ENCODE measurements around the gene TTLL7.

The TTLL7 gene

DNA sequence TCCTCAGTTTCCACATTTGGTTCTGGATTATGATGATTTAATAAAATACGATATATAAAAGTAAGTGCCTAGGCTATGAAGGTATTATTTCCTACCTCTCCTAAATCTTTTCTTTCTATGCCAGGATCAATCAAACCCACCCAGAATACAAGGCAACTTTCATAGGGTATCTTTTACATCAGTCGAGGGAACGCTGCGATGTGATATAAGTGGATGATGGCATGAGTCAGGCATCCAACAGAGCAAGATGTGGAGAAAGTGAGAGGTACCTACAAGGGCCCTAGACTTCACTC lies 781 bp downstream of the TTLL7 start:
- TF ChIP-seq, protein P1, sequence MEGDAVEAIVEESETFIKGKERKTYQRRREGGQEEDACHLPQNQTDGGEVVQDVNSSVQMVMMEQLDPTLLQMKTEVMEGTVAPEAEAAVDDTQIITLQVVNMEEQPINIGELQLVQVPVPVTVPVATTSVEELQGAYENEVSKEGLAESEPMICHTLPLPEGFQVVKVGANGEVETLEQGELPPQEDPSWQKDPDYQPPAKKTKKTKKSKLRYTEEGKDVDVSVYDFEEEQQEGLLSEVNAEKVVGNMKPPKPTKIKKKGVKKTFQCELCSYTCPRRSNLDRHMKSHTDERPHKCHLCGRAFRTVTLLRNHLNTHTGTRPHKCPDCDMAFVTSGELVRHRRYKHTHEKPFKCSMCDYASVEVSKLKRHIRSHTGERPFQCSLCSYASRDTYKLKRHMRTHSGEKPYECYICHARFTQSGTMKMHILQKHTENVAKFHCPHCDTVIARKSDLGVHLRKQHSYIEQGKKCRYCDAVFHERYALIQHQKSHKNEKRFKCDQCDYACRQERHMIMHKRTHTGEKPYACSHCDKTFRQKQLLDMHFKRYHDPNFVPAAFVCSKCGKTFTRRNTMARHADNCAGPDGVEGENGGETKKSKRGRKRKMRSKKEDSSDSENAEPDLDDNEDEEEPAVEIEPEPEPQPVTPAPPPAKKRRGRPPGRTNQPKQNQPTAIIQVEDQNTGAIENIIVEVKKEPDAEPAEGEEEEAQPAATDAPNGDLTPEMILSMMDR (IDR thresholded peaks at IDR 0.05; ENCODE audit: low read depth, low read length, missing control alignments) = no peak
- peak overlapping the region; percentile 75 for H3K4me3 ChIP-seq (ENCODE audit: low read depth, low read length)
- DNase-seq (ENCODE audit: low read depth) = no peak
- in situ Hi-C loops (cut with HindIII; ENCODE audit: low sequenced_read_pairs) = no loop called here

DNA sequence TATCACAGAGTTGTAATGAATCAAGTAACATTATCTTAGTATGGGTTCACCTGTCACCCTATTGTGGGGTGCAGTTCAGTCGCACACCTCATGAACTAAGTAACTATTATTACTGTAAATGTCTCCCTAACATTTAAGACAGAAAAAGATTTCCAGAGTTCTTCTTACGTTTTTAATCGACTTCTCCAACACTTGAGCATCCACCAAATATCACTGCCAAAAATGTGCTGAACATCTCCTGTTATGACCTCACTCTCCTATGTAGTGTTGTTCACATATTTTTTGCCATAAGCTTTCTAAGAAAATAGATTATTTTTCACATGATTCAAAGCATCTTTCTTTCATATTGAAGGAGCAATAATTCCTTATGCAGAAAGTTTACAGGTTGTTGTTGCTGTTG lies 1.3 kb downstream of the TTLL7 start:
- in situ Hi-C loops (cut with HindIII; ENCODE audit: low sequenced_read_pairs) = no loop called here
- TF ChIP-seq, protein P1 (IDR thresholded peaks at IDR 0.05; ENCODE audit: low read depth, low read length, missing control alignments) = no peak
- DNase-seq (ENCODE audit: low read depth) = no peak
- H3K4me3 ChIP-seq (ENCODE audit: low read depth, low read length) = no peak overlapping the region

DNA sequence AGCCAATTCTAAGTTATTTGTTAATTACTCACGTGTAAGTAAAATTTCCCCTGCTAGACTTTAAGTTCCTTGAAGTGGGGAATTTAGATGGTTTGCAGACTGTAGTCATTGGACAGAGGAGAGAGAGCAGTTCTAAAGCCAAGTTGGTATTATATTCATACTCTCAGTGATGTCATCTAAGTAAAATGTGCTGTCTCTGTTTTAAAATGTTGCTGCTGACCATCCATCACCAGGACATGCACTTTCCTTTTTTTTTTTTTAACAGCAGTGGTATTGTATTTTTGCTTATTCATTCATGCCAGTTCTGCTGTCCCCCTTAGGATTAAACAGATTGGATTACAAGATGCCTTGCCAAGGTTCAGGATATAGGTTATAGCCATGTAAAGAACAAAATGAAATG lies 2.3 kb downstream of the TTLL7 start:
- in situ Hi-C loops (cut with HindIII; ENCODE audit: low sequenced_read_pairs) = no loop called here
- peak; percentile 22 for DNase-seq (ENCODE audit: low read depth)
- no peak overlapping the region for H3K4me3 ChIP-seq (ENCODE audit: low read depth, low read length)
- TF ChIP-seq, protein P1 (IDR thresholded peaks at IDR 0.05; ENCODE audit: low read depth, low read length, missing control alignments) = no peak

DNA sequence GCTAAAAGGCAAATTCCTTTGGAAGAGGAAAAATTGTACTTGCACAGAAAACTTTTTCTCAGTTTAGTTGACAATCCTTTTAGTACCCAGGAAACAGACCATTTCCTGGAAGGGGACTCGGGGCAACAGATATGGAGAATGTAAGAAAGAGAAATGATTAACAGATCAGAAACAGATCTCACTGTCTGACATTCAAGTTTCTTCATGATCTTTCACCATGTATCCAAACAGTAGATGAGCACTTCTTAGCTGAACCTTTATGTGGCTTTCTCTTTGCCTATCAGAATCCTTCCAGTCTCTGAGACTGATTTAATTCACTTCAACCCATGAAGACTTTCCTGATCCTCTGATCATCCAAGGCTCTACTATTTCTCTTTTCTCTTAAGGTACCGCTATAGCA lies 2.7 kb downstream of the TTLL7 start:
- in situ Hi-C loops (cut with HindIII; ENCODE audit: low sequenced_read_pairs) = no loop called here
- H3K4me3 ChIP-seq (ENCODE audit: low read depth, low read length) = no peak overlapping the region
- TF ChIP-seq, protein P1 (IDR thresholded peaks at IDR 0.05; ENCODE audit: low read depth, low read length, missing control alignments) = no peak
- no peak for DNase-seq (ENCODE audit: low read depth)

DNA sequence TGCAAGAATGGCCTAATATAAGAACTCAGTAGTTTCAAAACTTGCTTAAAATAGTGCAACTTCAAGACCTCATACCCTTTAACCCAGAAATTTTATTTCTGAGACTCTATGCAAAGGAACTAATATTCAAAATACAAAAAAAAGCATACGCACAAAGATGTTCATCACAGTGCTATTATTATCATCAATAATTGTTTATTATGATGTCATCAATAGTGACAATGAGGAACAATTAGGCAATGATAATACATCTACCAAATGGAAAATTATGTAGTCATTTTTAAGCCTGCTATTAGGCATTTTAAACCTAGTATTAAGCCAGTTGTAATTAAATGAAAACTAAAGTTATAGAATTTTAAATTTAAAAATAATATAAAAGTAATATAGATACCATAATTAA lies 3.3 kb downstream of the TTLL7 start:
- DNase-seq (ENCODE audit: low read depth) = no peak
- in situ Hi-C loops (cut with HindIII; ENCODE audit: low sequenced_read_pairs) = no loop called here
- H3K4me3 ChIP-seq (ENCODE audit: low read depth, low read length) = no peak overlapping the region
- TF ChIP-seq, protein P1 (IDR thresholded peaks at IDR 0.05; ENCODE audit: low read depth, low read length, missing control alignments) = no peak

DNA sequence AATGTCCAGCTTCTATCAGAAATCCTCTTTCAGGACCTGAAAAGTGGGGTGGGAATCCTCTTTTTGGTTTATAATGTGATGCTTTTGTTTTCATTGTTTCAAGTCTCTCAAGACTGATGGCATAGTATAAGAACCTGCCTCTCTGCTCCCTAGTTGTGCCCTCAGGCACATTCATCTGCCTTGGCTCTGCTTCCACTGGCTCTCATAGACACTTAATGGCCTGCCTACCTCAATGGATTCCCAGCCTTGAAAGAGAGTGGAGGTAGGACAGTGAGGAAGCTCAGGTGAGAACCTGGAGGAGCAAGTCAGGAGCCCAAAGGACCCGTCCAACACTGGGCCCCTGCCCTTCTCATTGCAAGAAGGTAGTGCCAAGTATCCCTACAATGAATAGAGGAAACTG lies 4.8 kb downstream of the TTLL7 start:
- no peak overlapping the region for H3K4me3 ChIP-seq (ENCODE audit: low read depth, low read length)
- DNase-seq (ENCODE audit: low read depth) = no peak
- in situ Hi-C loops (cut with HindIII; ENCODE audit: low sequenced_read_pairs) = no loop called here
- TF ChIP-seq, protein P1 (IDR thresholded peaks at IDR 0.05; ENCODE audit: low read depth, low read length, missing control alignments) = no peak

DNA sequence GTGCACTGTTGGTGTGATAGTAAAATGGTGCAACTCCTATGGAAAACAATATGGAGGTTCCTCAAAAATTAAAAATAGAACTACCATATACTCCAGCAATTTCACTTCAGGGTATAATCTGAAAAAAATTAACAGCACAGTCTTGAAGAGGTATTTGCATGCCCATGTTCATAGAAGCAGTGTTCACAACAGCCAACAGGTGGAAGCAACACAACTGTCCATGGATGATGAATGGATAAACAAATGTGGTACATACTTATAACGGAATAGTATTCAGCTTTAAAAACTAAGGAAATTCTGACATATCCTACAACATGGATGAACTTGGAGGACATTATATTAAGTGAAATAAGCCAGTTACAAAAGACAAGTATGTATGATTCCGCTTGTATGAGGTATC lies 8.2 kb downstream of the TTLL7 start:
- H3K4me3 ChIP-seq (ENCODE audit: low read depth, low read length) = no peak overlapping the region
- no peak for DNase-seq (ENCODE audit: low read depth)
- TF ChIP-seq, protein P1 (IDR thresholded peaks at IDR 0.05; ENCODE audit: low read depth, low read length, missing control alignments) = no peak
- in situ Hi-C loops (cut with HindIII; ENCODE audit: low sequenced_read_pairs) = no loop called here
